ENCODE data around the gene CACNA1D. TPM values are rescaled to one million over a fixed set of nuclear protein-coding genes. Genes with fewer than 3 reads are reported as not detected.
A peak's percentile ranks its signal among the peaks of the same experiment; 100 is the strongest.

The CACNA1D gene
- total RNA-seq, 1 donor from 2014 or later: 47.2 TPM

DNA sequence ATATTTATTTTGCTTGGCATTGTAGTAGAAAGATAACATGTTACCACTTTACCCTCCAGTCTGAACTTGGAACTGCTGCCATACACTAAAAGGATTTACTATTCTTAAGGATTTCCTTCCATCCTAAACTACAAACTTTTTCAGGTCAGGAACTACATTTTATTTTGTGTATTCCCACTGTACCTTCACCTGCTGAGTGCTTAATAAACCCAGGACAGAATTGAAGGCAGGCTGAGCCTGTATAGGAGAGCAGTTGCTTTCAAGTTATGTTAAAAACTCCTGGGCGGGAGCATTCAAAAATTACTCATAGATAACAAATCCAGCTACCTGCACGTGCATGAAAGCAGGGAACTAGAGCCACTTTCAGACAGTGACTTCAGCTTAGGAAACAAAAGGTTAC is 58.3 kb downstream of the CACNA1D start:
- Histone ChIP-seq H3K27me3 (no peaks in the 10 kb centered on the region), H3K27ac (no peak overlapping the region), H3K4me1 (no peaks in the 10 kb centered on the region), H3K4me3 (no peak overlapping the region), H3K36me3 (no peaks in the 10 kb centered on the region), H3K9me3 (no peaks in the 10 kb centered on the region)
- no peak for ATAC-seq
- intact Hi-C loops (cut with DNase I): no loop called here
- DNase-seq: no peak
- TF ChIP-seq, protein P1, sequence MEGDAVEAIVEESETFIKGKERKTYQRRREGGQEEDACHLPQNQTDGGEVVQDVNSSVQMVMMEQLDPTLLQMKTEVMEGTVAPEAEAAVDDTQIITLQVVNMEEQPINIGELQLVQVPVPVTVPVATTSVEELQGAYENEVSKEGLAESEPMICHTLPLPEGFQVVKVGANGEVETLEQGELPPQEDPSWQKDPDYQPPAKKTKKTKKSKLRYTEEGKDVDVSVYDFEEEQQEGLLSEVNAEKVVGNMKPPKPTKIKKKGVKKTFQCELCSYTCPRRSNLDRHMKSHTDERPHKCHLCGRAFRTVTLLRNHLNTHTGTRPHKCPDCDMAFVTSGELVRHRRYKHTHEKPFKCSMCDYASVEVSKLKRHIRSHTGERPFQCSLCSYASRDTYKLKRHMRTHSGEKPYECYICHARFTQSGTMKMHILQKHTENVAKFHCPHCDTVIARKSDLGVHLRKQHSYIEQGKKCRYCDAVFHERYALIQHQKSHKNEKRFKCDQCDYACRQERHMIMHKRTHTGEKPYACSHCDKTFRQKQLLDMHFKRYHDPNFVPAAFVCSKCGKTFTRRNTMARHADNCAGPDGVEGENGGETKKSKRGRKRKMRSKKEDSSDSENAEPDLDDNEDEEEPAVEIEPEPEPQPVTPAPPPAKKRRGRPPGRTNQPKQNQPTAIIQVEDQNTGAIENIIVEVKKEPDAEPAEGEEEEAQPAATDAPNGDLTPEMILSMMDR (IDR thresholded peaks at IDR 0.05): no peak

DNA sequence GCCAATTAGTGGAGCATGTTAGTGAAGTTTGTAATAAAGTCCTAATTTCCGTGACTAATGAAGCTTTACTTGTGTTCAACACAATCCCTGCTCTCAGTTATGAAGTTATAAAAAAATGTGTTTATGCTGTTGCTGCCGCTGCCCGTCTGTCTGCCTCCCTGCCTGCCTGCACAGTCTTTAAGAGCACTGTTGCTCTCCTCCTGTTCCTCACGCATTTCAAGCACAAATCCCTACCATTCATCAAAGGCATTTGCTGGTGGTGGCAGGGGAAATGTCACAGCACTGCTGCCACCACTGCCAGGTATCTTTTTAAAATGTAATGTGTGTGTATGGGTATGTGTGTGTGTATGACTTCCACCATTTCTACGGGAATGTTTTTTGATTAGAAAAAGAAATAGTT is 58.8 kb downstream of the CACNA1D start:
- no peak overlapping the region for H3K27ac ChIP-seq
- no peaks in the 10 kb centered on the region for H3K4me1 ChIP-seq
- intact Hi-C loops (cut with DNase I): no loop called here
- ATAC-seq: no peak
- no peak for DNase-seq
- H3K27me3 ChIP-seq: no peaks in the 10 kb centered on the region
- no peaks in the 10 kb centered on the region for H3K36me3 ChIP-seq
- no peaks in the 10 kb centered on the region for H3K9me3 ChIP-seq
- no peak overlapping the region for H3K4me3 ChIP-seq
- TF ChIP-seq, protein P1 (IDR thresholded peaks at IDR 0.05): no peak

DNA sequence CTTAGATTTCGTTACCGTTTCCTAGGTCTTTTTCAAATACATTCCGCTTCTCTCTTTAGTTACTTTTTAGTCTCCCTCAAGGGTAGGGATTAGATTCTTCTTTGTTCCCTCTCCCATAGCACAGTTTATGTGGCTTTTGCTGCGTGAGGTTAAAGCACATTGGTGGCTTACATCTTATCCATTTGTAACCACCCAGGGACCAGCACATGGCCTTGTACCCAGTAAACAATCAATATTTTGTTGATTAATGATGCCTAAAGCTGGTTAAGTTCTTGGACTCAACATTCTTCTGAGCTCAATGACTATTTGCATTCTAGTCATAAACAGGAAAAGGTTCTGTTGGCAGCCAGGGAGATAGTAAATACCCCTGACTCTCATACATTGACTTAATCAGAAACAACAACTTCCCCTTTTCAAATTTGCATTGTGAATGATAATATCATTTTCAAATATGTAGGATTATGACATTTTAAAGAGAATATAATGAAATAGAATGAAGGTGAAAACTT is 60.2 kb downstream of the CACNA1D start:
- TF ChIP-seq, protein P1 (IDR thresholded peaks at IDR 0.05): no peak
- no peaks in the 10 kb centered on the region for H3K36me3 ChIP-seq
- no peak for DNase-seq
- no peak for ATAC-seq
- no peaks in the 10 kb centered on the region for H3K4me1 ChIP-seq
- no peak overlapping the region for H3K27ac ChIP-seq
- H3K27me3 ChIP-seq: no peaks in the 10 kb centered on the region
- intact Hi-C loops (cut with DNase I): no loop called here
- H3K4me3 ChIP-seq: no peak overlapping the region
- H3K9me3 ChIP-seq: no peaks in the 10 kb centered on the region

- Histone ChIP-seq H3K4me1 (no peaks in the 10 kb centered on the region), H3K27ac (no peak overlapping the region), H3K27me3 (no peaks in the 10 kb centered on the region), H3K4me3 (no peak overlapping the region), H3K9me3 (no peaks in the 10 kb centered on the region), H3K36me3 (no peaks in the 10 kb centered on the region)
- TF ChIP-seq, protein P1 (IDR thresholded peaks at IDR 0.05): no peak
- no peak for DNase-seq
- no peak for ATAC-seq
- intact Hi-C loops (cut with DNase I): no loop called here
Measured at GRCh38 chr3:53555068-53555588, 60.7 kb downstream of the CACNA1D start.

DNA sequence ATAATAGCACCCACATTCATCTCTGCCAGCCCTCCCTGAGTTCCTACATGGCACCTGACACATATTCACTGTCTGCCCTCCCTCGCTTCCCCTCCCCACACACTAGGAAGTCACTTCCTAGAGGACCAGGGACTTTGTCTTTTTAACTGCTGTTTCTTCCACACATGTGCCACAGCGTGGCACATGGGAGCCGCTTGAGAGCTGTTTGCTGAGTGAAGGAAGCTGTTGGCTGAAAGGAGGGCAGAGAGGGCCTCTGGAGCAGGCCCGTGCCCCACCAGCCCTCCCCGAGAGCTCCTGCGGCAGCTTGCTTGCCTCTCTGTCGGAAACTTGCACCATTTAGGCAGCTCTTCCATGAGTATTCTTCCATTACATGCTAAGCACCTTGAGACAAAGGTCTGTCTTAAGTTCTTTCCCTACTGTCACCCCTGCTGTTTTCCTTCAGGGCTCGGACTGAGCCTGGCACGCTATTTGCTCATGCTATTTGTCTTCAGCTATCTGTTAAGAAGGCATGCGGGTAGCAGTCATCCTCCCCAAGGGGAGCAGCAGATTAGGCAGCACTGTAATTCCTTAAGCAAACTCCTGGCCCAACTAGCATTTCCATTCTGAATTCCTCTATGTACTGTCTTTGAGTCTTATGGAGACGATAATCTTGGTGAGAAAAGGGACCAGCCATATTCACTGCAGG is 72.2 kb downstream of the CACNA1D start:
- H3K36me3 ChIP-seq: no peaks in the 10 kb centered on the region
- DNase-seq: no peak
- ATAC-seq: peak; percentile 20
- no peak overlapping the region for H3K4me3 ChIP-seq
- TF ChIP-seq, protein P1 (IDR thresholded peaks at IDR 0.05): no peak
- H3K4me1 ChIP-seq: no peaks in the 10 kb centered on the region
- no peaks in the 10 kb centered on the region for H3K9me3 ChIP-seq
- intact Hi-C loops (cut with DNase I): no loop called here
- H3K27me3 ChIP-seq: no peaks in the 10 kb centered on the region
- no peak overlapping the region for H3K27ac ChIP-seq

All from upper lobe of right lung (tissue), 1 donor.